Choroid plexus epithelial cell (primary cell): ENCODE results near the gene XXYLT1.

Experiments used
- DNase-seq: peaks from one replicate; pipeline ENCODE4 v3.0.0-alpha.2; 2010; ENCODE audit warnings: low read depth
- H3K4me3 ChIP-seq: 2 replicates; pipeline ENCODE4 v1.5.1; 2011; ENCODE audit warnings: low read depth, mild to moderate bottlenecking, control low read depth, low read length, moderate library complexity
- TF ChIP-seq, protein P1 (sequence below): conservative IDR thresholded peaks from 2 replicates; pipeline ENCODE4 v1.5.1; 2011; ENCODE audit warnings: low read depth, mild to moderate bottlenecking, control low read depth, inconsistent platforms, low read length, moderate library complexity

Gene XXYLT1

DNA sequence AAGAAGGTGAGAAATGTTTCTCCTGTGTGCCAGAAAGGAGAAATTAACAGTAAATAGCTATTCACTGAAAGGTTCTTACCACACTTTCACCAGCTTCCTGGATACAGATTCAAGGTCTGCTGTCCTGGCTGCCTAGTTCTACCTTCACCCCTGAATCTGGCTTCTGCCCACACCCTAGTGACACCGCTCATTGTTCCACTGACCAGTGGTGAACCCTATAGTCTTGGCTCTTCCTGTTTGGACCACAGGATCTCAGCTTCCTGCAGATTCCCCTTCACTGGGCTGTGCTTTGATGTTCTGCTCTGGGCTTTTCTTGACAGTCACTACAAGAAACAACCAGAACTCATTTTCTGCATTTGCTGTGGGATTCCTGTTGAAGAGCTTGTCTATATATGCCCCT, 250.0 kb downstream of the XXYLT1 start:
- TF ChIP-seq, protein P1, sequence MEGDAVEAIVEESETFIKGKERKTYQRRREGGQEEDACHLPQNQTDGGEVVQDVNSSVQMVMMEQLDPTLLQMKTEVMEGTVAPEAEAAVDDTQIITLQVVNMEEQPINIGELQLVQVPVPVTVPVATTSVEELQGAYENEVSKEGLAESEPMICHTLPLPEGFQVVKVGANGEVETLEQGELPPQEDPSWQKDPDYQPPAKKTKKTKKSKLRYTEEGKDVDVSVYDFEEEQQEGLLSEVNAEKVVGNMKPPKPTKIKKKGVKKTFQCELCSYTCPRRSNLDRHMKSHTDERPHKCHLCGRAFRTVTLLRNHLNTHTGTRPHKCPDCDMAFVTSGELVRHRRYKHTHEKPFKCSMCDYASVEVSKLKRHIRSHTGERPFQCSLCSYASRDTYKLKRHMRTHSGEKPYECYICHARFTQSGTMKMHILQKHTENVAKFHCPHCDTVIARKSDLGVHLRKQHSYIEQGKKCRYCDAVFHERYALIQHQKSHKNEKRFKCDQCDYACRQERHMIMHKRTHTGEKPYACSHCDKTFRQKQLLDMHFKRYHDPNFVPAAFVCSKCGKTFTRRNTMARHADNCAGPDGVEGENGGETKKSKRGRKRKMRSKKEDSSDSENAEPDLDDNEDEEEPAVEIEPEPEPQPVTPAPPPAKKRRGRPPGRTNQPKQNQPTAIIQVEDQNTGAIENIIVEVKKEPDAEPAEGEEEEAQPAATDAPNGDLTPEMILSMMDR: no peak
- no peak for DNase-seq
- no peak overlapping the region for H3K4me3 ChIP-seq

DNA sequence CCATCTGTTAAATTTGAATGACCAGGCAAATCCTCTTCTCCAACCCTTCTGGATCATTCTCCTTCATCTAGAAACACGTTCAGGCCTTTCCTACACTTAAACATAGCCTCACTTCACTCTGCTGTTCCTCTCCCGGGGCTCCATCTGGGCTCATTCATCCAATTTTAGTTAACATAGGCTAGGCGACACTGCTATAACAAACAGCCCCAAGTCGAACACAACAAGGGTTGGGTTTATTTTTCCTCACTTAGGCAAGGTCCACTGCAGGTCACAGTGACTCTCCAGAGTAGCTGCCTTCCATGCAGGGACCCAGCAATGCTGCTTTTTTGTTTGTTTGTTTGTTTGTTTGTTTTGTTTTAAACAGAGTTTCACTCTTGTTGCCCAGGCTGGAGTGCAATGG, 250.8 kb downstream of the XXYLT1 start:
- no peak for DNase-seq
- H3K4me3 ChIP-seq: no peak overlapping the region
- TF ChIP-seq, protein P1: no peak

DNA sequence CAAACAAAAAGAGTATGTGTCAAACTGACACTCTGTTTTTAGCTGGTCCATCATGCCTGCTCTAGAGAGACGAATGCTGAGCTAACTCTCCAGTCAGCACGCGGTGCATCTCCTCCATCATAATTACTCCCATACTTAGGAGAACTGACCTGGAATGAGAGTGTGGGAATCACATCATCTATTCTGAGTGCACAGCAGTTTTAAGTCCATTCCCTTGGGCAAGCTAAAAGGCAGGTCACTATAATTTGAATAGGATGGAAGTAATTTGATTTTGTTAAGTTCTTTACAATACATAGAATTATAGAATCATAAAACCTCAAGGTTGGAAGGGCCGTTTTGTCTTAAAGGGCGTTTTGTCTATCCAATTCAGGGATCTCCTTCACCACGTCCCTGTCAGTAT, 251.6 kb downstream of the XXYLT1 start:
- no peak overlapping the region for H3K4me3 ChIP-seq
- DNase-seq: no peak
- TF ChIP-seq, protein P1: no peak
